Loucy (cell line): Measurements from ENCODE around the gene CCDC82.

Experiments used
- H2AFZ ChIP-seq: fragments of 200-600 bp; sonication (generic); 2 replicates; pipeline ENCODE4 v1.6.0; 2016; ENCODE audit warnings: antibody characterized with exemption, mild to moderate bottlenecking, low read length, moderate library complexity
- H3F3A ChIP-seq: fragments of 200-600 bp; 2 replicates; pipeline ENCODE4 v1.6.0; 2016; ENCODE audit warnings: antibody characterized with exemption, low read depth, mild to moderate bottlenecking
- H3K27me3 ChIP-seq: fragments of 200-600 bp; sonication (generic); 2 replicates; pipeline ENCODE4 v1.6.1; 2014; ENCODE audit warnings: low read length, mild to moderate bottlenecking; ENCODE audit not compliant: insufficient read depth, poor library complexity, severe bottlenecking
- H3K36me3 ChIP-seq: fragments of 200-600 bp; sonication (generic); 2 replicates; pipeline ENCODE4 v1.6.1; 2016; ENCODE audit warnings: low read length; ENCODE audit not compliant: insufficient read depth
- H3K4me1 ChIP-seq: fragments of 200-600 bp; sonication (generic); 2 replicates; pipeline ENCODE4 v1.5.1; 2014; ENCODE audit warnings: low read length, mild to moderate bottlenecking; ENCODE audit not compliant: insufficient read depth, poor library complexity, severe bottlenecking
- H3K4me2 ChIP-seq: fragments of 200-600 bp; sonication (generic); 2 replicates; pipeline ENCODE4 v1.6.0; 2014; ENCODE audit warnings: antibody characterized with exemption, low read length, low read depth, mild to moderate bottlenecking; ENCODE audit not compliant: poor library complexity, severe bottlenecking
- H3K4me3 ChIP-seq: fragments of 200-600 bp; sonication (generic); 2 replicates; pipeline ENCODE4 v1.5.1; 2014; ENCODE audit warnings: low read length, mild to moderate bottlenecking, mixed read lengths; ENCODE audit not compliant: poor library complexity, severe bottlenecking
- H3K79me2 ChIP-seq: fragments of 200-600 bp; sonication (generic); 2 replicates; pipeline ENCODE4 v1.6.1; 2014; ENCODE audit warnings: low read length; ENCODE audit not compliant: insufficient read depth
- H3K9ac ChIP-seq: fragments of 200-600 bp; sonication (generic); 2 replicates; pipeline ENCODE4 v1.6.0; 2014; ENCODE audit warnings: mild to moderate bottlenecking, low read depth, low read length, moderate library complexity; ENCODE audit not compliant: poor library complexity, severe bottlenecking
- H3K9me2 ChIP-seq: fragments of 200-600 bp; sonication (generic); replicated peaks from 2 replicates; pipeline ENCODE4 v1.6.1; 2016; ENCODE audit warnings: low read depth, low read length, mixed read lengths
- H3K9me3 ChIP-seq: fragments of 200-600 bp; sonication (generic); 2 replicates; pipeline ENCODE4 v1.6.1; 2014; ENCODE audit warnings: mild to moderate bottlenecking, antibody characterized with exemption, low read length, low read depth; ENCODE audit not compliant: insufficient read depth
- H4K20me1 ChIP-seq: fragments of 200-600 bp; sonication (generic); 2 replicates; pipeline ENCODE4 v1.6.0; 2014; ENCODE audit warnings: antibody characterized with exemption, low read length, mild to moderate bottlenecking; ENCODE audit not compliant: insufficient read depth, poor library complexity, severe bottlenecking
- CTCF ChIP-seq: fragments of 200-600 bp; sonication (generic); conservative IDR thresholded peaks from 2 replicates; pipeline ENCODE4 v1.5.1; 2014; ENCODE audit warnings: mild to moderate bottlenecking, antibody characterized with exemption, low read length
- EZH2phosphoT487 ChIP-seq: fragments of 200-600 bp; IDR thresholded peaks from 2 replicates; pipeline ENCODE4 v1.6.1; 2018; ENCODE audit warnings: antibody characterized with exemption, mild to moderate bottlenecking, moderate library complexity, borderline replicate concordance

Gene CCDC82

DNA sequence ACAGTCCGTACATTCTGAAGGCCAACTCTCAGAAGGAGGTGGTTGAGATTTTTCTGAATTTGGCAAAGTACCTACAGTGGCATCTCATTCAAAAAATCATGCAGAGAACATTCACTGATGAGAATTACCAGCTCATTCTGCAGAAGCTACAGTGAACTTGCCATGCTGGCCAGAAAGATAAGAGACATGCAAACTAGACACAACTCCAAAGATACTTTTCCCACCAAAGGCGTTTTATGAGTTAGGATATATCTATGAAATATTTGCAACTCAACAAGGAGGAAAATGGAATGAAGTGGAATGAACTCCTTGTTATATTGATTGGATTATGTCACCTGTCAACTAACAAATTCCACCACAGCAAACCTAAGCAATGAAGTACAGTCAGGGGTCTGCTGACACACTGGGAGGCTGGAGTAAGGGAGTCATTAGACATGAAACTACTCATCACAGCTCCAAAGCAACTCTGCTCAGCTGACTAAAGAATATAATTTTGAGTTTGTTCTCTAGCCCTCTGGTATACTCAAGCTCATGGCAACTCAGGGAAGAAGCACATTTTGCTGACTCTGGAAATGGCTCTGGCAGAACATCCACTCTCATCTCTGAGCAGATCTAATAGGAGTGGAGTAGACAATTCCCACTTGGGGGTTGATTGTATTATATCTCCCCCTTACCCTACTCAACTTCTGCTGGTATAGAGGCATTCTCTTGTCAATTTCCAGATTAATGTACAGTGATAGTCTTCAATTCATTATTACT lies 69.6 kb downstream of the CCDC82 start:
- Histone ChIP-seq H2AFZ (no peak overlapping the region), H3K4me3 (no peak overlapping the region), H3K4me1 (no peaks in the 10 kb centered on the region)

DNA sequence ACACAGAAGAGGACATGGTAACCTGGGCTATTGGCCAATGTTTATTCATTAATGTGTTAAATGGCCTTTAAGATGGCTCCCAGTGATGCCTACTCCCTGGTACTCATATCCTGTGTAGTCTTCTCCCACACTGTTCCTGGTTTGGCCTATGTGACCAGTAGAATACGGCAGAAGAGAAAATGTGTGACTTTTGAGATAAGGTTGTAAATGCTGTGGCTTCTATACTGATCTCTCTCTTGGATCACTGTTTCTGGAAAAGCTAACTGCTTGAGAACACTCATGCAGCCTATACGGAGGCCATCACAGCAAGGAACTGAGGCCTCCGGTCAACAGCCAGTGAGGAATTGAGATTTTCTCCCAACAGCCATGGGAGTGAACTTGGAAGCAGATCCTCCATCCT lies 70.9 kb downstream of the CCDC82 start:
- no peaks in the 10 kb centered on the region for H3K9me3 ChIP-seq
- no peaks in the 10 kb centered on the region for H3K36me3 ChIP-seq
- no peaks in the 10 kb centered on the region for H3K79me2 ChIP-seq
- no peak overlapping the region for H3K4me2 ChIP-seq
- H3K27me3 ChIP-seq: no peaks in the 10 kb centered on the region
- no peak overlapping the region for H3K9ac ChIP-seq
- no peaks in the 10 kb centered on the region for H4K20me1 ChIP-seq
- H2AFZ ChIP-seq: no peak overlapping the region
- no peak for TF ChIP-seq EZH2phosphoT487
- TF ChIP-seq CTCF: no peak
- no peak overlapping the region for H3K4me3 ChIP-seq
- H3K4me1 ChIP-seq: peaks cover 11% of the 10 kb centered on the region
- H3K9me2 ChIP-seq: no peaks in the 10 kb centered on the region
- H3F3A ChIP-seq: no peaks in the 10 kb centered on the region

More for the DNA sequence above, 69.6 kb downstream of the CCDC82 start:
- H3F3A ChIP-seq: no peaks in the 10 kb centered on the region
- H3K79me2 ChIP-seq: no peaks in the 10 kb centered on the region
- H3K9me3 ChIP-seq: no peaks in the 10 kb centered on the region
- no peaks in the 10 kb centered on the region for H3K36me3 ChIP-seq
- H4K20me1 ChIP-seq: no peaks in the 10 kb centered on the region
- no peak overlapping the region for H3K4me2 ChIP-seq
- H3K9ac ChIP-seq: no peak overlapping the region
- H3K9me2 ChIP-seq: no peaks in the 10 kb centered on the region
- H3K27me3 ChIP-seq: no peaks in the 10 kb centered on the region
- no peak for TF ChIP-seq EZH2phosphoT487
- no peak for TF ChIP-seq CTCF

DNA sequence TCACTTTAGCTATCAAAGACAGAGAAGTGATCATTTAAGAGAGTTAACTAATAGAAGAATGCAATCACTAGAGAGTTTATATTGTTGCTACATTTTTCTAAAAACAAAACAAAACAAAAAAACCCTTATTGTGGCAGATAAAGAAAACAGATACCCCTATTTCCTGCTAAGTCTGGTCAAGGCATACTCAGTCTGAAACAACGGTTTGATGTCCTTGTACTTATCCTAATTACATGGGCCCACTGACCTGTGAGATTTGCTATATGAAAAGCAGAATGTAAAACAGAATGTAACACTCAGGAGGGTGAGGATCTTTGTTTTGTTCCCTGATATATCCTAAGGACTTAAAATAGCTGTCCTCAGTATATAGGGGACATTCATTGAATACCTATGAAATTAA lies 71.3 kb downstream of the CCDC82 start:
- H3K4me3 ChIP-seq: no peak overlapping the region
- H4K20me1 ChIP-seq: no peaks in the 10 kb centered on the region
- H3K36me3 ChIP-seq: no peaks in the 10 kb centered on the region
- no peaks in the 10 kb centered on the region for H3F3A ChIP-seq
- TF ChIP-seq CTCF (no peak), EZH2phosphoT487 (no peak)
- no peaks in the 10 kb centered on the region for H3K9me2 ChIP-seq
- peaks cover 15% of the 10 kb centered on the region for H3K4me1 ChIP-seq
- H2AFZ ChIP-seq: no peak overlapping the region
- no peak overlapping the region for H3K4me2 ChIP-seq
- H3K27me3 ChIP-seq: no peaks in the 10 kb centered on the region
- H3K9me3 ChIP-seq: no peaks in the 10 kb centered on the region
- H3K79me2 ChIP-seq: no peaks in the 10 kb centered on the region
- no peak overlapping the region for H3K9ac ChIP-seq
